GM10266 (cell line): Measurements from ENCODE around the gene NTN1.

Source experiments
- DNase-seq: peaks from one replicate; pipeline ENCODE4 v3.0.0; 2012; ENCODE audit errors: extremely low spot score
- TF ChIP-seq, protein P1 (sequence below): IDR thresholded peaks from 2 replicates; pipeline ENCODE4 v1.5.1; 2012; ENCODE audit warnings: mild to moderate bottlenecking, low read depth; ENCODE audit not compliant: control insufficient read depth, insufficient read depth; ENCODE audit errors: missing control alignments

Gene NTN1

DNA sequence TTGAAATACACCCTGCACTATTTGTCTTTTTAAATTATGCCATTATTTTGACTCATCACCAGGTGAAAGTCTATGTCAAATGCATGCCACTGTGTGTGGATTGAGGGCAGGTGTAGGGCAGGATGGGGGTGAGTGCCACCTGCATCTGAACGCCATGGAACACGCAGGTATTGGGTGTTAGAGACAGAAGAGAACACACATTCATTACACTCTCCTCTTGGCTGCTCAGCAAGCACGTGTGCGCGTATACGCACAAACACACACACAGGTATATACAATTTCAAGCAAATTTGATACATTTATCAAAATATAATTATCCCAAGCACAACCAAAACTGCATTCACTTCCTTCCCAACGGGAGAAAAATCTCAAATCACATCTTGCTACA, 268.9 kb downstream of the NTN1 start:
- no peak for DNase-seq
- TF ChIP-seq, protein P1, sequence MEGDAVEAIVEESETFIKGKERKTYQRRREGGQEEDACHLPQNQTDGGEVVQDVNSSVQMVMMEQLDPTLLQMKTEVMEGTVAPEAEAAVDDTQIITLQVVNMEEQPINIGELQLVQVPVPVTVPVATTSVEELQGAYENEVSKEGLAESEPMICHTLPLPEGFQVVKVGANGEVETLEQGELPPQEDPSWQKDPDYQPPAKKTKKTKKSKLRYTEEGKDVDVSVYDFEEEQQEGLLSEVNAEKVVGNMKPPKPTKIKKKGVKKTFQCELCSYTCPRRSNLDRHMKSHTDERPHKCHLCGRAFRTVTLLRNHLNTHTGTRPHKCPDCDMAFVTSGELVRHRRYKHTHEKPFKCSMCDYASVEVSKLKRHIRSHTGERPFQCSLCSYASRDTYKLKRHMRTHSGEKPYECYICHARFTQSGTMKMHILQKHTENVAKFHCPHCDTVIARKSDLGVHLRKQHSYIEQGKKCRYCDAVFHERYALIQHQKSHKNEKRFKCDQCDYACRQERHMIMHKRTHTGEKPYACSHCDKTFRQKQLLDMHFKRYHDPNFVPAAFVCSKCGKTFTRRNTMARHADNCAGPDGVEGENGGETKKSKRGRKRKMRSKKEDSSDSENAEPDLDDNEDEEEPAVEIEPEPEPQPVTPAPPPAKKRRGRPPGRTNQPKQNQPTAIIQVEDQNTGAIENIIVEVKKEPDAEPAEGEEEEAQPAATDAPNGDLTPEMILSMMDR, result no peak

DNA sequence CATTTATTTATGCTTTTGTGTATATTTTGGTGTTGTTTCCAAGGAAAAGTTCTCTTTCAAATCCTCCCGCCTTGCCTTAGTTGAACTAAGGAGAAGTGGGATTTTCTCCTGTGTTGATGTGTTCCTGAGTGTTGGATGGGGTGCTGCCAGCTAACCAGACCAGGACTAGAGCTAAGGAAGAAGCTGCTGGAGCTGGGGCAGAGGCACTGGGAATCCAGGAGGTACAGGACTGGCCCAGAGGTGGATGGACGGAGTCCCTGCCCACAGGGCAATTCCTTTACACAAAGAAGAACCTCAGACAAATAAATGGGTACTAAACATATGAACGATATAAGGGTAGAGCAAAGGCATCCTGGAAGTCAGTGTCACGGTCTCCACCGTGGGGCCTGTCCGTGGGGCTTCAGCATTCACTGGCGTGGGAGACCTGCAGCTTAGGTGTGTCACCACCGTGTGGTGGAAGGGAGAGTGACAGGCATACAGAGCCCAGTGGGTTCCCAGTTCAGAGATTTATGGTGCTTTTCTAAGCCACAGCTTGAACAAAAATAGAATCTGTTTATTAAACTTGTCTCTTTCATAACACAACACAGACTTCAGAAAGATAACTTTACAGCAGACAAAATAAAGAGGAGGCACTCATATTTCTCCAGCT, 270.7 kb downstream of the NTN1 start:
- TF ChIP-seq, protein P1, result peak; percentile 75
- DNase-seq, result peak; percentile 60

DNA sequence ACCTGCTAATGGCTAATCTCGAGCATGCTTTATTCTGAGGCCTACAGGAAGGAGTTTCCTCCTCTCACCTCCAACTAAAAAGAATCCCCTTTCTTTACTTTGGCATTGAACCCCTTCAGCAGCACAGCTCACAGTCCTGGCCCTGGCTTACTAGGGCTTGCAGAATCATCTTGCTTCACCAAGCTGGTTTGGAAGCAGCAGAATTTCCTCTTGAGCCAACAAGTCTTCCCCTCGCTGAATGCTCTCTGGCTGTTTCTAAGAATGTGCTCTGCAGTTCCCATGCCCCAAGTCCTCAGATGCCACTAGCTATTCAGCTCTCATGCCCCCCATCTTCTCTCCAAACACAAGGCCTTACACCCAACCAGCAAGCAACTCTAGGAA, 271.2 kb downstream of the NTN1 start:
- TF ChIP-seq, protein P1, result no peak
- no peak for DNase-seq
